ENCODE results near the gene TMEM59. TPM values are rescaled to one million over a fixed set of nuclear protein-coding genes. Genes with fewer than 3 reads are reported as not detected.

The TMEM59 gene
- total RNA-seq, 3 donors from 2014 or later, result 557 to 1,169 (median 749) TPM

DNA sequence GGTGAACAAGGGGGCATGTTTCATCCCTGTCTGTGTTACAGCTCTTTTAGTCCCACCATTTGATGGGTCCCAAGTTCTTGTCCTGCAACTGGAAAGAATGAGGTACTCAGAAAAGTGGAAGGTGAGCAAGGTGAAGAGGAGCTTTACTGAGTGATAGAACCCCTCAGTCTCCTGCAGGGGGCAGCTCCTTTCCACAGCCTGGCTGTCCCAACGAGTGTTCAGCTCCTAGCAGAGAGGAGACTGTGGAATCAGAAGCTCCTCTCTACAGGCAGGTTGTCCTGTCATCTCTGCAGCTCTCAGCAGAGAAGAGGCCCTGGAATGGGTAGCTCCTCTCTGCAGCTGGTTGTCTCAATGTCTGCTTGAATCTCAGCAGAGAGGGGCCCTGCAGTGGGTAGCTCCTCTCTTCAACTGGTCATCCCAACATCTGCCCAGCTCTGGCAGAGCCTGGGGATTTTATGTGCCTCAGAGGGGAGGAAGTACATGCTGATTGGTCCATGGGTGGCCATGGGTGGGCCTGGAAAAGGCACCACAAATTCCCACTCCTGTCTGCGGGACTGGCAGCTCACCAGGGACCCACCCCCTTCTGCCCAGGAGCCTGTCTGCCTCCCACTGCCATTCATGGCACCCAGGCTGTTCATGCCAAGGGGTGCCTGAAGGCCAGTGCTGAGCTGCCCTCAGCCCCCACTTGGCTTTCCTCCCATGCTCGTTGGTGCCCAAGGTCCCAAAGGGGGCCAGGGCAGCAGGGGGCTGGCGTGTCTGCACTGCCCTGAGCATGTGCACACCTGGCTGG is 60.7 kb downstream of the TMEM59 start:
- Histone ChIP-seq H3K9me3 (no peaks in the 10 kb centered on the region), H3K36me3 (ENCODE audit: low read depth) (no peaks in the 10 kb centered on the region), H3K4me3 (no peak overlapping the region), H3K4me1 (ENCODE audit: low read depth) (no peaks in the 10 kb centered on the region)
- DNase-seq (no peak), ATAC-seq (peak; percentile 28)
- TF ChIP-seq, protein P1, sequence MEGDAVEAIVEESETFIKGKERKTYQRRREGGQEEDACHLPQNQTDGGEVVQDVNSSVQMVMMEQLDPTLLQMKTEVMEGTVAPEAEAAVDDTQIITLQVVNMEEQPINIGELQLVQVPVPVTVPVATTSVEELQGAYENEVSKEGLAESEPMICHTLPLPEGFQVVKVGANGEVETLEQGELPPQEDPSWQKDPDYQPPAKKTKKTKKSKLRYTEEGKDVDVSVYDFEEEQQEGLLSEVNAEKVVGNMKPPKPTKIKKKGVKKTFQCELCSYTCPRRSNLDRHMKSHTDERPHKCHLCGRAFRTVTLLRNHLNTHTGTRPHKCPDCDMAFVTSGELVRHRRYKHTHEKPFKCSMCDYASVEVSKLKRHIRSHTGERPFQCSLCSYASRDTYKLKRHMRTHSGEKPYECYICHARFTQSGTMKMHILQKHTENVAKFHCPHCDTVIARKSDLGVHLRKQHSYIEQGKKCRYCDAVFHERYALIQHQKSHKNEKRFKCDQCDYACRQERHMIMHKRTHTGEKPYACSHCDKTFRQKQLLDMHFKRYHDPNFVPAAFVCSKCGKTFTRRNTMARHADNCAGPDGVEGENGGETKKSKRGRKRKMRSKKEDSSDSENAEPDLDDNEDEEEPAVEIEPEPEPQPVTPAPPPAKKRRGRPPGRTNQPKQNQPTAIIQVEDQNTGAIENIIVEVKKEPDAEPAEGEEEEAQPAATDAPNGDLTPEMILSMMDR (IDR thresholded peaks at IDR 0.05), result no peak
- intact Hi-C loops (cut with DNase I, micrococcal nuclease), result no loop called here

DNA sequence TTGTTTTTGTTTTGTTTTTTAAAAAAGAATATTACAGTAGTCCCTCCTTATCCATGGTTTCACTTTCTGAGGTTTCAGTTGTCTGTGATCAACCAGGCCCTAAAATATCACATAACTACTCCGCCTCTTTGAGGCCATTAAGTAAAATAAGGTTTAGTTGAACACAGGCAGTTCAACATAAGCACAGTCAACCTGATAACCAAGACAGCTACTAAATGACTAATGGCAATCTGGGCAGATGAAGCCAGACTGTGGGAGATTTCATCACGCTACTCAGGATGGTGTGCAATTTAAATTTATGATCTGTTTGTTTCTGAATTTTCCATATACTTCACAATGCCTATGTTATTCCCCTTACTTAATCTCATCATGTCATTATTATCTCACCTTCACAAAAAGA is 65.1 kb downstream of the TMEM59 start:
- TF ChIP-seq, protein P1 (IDR thresholded peaks at IDR 0.05), result no peak
- H3K4me1 ChIP-seq (ENCODE audit: low read depth), result no peaks in the 10 kb centered on the region
- intact Hi-C loops (cut with DNase I, micrococcal nuclease), result no loop called here
- no peak for DNase-seq
- H3K36me3 ChIP-seq (ENCODE audit: low read depth), result no peaks in the 10 kb centered on the region
- ATAC-seq, result no peak
- no peak overlapping the region for H3K4me3 ChIP-seq
- no peaks in the 10 kb centered on the region for H3K9me3 ChIP-seq

DNA sequence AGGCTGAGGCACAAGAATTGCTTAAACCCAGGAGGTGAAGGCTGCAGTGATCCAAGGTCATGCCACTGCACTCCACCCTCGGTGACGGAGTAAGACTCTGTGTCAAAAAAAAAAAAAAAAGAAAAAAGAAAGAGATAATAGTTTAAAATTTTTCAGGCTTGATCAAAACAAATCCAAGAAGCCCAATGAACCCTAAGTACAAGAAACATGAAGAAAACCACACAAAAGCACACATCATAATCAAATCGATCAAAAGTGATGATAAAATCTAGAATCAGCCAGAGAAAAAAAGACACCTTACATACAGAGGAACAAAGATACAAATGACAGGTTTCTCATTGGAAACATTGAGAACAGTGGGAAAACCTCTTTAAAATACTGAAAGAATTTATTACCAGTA is 66.5 kb downstream of the TMEM59 start:
- no peak overlapping the region for H3K4me3 ChIP-seq
- intact Hi-C loops (cut with DNase I, micrococcal nuclease), result no loop called here
- TF ChIP-seq, protein P1 (IDR thresholded peaks at IDR 0.05), result no peak
- H3K36me3 ChIP-seq (ENCODE audit: low read depth), result no peaks in the 10 kb centered on the region
- ATAC-seq (no peak), DNase-seq (no peak)
- no peaks in the 10 kb centered on the region for H3K9me3 ChIP-seq
- H3K4me1 ChIP-seq (ENCODE audit: low read depth), result no peaks in the 10 kb centered on the region

DNA sequence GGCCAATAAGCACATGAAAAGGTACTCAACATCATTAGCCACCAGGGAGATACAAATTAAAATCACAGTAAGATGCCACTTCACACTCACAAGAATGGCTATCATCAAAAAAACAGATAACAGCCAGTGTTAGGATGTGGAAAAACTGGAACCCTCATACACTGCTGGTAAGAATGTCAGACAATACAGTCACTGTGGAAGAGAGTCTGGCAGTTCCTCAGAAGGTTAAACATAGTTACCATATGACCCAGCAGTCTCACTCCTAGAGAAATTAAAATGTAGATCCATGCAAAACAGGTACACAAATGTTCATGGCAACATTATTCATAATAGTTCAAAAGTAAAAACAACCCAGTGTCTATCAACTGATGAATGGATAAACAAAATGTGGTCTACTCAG is 68.3 kb downstream of the TMEM59 start:
- no peaks in the 10 kb centered on the region for H3K9me3 ChIP-seq
- intact Hi-C loops (cut with DNase I, micrococcal nuclease), result no loop called here
- DNase-seq (no peak), ATAC-seq (no peak)
- no peaks in the 10 kb centered on the region for H3K36me3 ChIP-seq (ENCODE audit: low read depth)
- no peak overlapping the region for H3K4me3 ChIP-seq
- TF ChIP-seq, protein P1 (IDR thresholded peaks at IDR 0.05), result no peak
- H3K4me1 ChIP-seq (ENCODE audit: low read depth), result no peaks in the 10 kb centered on the region

DNA sequence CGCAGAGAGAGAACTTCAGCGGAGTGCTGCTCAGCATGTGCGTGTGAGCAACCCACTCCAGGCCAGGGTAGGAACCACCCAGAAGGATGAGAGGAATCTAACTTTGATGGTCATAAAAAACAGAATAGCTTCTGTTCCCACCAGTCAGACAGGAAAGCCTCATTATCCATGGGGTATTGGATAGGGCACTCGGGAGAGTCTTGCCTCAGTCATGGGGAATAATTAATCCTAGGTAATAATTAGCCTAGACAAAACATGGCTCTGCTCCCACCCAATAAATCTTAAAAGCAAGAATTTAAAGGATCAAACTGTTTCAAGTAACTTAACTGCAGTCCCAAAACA is 70.3 kb downstream of the TMEM59 start:
- no peaks in the 10 kb centered on the region for H3K36me3 ChIP-seq (ENCODE audit: low read depth)
- no peak overlapping the region for H3K4me3 ChIP-seq
- intact Hi-C loops (cut with DNase I, micrococcal nuclease), result no loop called here
- H3K4me1 ChIP-seq (ENCODE audit: low read depth), result no peaks in the 10 kb centered on the region
- DNase-seq (no peak), ATAC-seq (no peak)
- no peaks in the 10 kb centered on the region for H3K9me3 ChIP-seq
- TF ChIP-seq, protein P1 (IDR thresholded peaks at IDR 0.05), result no peak
